HG03575 (cell line): ENCODE results near the gene BRD7.

Experiments used
- ATAC-seq: cut with Tn5 transposase; IDR thresholded peaks from one replicate; pipeline ENCODE4 v1.9.1; 2021; ENCODE audit not compliant: unreplicated experiment, insufficient number of reproducible peaks, low FRiP score; ENCODE audit errors: extremely low read depth

Gene BRD7

DNA sequence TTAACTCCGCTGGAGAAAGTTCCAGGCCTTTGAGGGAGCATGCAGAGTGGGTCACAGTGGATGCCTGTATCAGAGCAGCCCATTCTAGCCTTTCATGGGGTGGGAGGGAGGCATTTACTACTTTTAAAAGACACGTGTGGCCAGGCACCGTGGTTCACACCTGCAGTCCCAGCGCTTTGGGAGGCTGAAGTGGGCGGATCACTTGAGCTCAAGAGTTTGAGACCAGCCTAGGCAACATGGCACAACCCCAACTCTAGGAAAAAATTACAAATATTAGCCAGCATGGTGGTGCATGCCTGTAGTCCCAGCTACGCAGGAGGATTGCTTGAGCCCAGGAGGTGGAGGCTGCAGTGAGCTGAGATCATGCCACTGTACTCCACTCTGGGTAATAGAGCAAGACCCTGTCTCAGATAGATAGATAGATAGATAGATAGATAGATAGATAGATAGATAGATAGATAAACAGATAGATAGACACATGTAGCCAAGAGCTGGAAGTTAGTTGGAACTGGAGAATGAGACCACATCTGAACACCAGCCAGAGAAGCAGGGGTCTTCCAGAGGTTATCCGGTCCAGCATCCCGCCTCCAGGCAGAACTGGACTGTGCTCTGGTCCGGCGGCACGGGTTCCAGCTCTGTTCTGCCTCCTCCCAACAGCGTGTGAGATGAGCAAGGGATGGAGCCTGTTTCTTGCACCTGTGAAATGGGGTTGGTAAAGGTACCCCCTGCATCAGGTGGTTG is 98.8 kb downstream of the BRD7 start:
- ATAC-seq: no peak

- no peak for ATAC-seq
Measured at GRCh38 chr16:50269061-50269705, 99.6 kb downstream of the BRD7 start.

DNA sequence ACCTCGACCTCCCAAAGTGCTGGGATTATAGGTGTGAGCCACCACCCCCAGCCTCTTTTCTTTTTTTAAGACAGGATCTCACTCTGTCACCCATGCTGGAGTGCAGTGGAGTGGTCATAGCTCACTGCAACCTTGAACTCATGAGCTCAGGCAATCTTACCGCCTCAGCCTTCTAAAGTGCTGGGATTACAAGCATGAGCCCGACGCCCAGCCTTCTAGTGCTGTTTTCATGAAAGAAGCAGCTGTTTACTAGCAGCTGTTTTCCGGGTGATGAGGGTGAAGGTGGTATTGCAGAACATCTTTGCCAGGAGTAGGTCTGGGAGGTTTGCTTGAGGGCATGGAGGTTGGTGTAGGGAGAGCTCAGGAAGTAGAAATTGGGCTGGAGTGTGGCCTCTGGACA is 100.4 kb downstream of the BRD7 start:
- ATAC-seq: no peak

DNA sequence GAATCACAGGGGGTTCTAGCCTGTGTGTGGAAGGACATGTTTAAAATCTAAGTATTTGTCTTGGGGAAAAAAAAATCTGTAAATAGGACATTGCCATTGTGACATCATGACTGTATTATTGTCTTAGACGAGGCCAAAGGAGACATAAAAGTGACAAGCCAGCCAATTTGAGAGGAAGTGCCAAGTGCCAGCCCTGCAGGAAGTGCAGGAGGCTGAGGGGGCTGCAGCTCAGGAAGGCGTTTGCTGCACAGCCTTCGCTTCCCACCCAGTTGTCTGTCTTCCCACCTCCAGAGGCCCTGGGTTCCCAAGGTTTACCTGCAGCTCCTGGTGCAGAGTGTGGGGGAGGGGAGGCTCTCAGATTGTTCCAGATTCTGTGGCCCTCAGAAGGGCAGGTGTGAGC is 101.1 kb downstream of the BRD7 start:
- ATAC-seq: no peak

DNA sequence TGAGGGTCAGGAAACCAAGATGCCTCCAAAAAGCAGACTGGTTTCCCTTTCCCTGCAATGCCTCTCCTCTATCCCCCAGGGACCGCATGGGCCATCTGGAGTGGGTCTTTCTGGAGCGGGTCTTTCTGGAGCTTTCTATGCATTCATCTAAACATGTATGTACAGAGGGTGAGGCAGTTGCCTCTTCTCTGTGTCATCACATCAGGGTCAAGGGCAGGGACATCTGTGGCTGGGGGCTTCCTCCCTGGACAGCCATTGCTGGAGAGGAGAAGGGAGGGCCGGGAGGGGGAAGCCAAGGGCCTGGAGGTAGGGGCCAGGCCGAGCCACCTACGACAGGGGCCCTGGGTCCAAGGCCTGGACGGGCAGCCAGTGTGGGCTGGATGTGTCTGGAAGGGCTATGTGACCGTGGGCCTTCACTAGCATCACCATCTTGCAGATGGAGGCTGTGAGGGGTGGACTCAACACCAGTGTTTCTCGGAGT is 101.6 kb downstream of the BRD7 start:
- ATAC-seq: no peak

DNA sequence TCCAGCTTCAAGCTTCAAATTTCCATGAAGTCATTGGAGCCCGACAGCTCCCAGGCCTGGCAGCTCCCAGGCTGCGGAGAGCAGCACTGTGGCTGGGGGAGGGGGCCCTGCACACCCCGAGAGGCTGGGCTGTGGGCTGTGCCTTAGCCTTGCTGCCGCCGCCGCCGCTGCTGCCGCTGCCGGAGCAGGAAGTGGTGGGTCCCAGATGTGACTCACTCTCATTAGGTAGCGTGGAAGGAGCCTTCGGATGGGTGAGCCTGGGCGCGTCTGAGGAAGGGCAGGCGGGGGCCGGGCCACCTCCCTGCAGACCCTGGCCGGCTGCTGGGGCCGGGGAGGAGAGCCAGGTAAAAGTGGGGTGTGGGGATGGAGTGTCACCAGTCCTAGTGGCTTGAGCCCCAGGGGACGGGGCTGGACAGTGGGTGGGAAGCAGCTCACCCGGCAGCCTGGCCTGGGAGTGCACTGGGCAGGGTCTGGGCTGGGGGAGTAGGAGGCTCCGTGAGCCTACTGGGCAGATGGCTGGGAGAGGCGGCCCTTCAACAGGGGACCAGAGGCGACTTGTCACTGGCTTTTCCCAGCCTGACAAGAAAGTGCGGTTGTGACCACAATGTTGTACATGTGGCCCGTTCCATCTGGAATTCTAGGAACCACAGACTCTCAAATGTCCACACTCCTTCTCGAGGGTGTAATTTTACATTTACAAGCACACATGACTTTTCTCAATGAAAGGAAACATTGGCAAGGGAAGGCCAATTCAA is 102.3 kb downstream of the BRD7 start, which contains the start of gene ADCY7:
Gene ADCY7, plus strand, starts transcription at position 215 of the 755 bp plus-strand sequence. CDS start 21,629 bp downstream, outside the sequence.
- peak; percentile 69 for ATAC-seq
